NCI-H2107 treated with DMSO at 0.1 percent for 48 hours (cell line): ENCODE data around the gene UGT2B28.
"Not testable (repeated sequence)": the region's sequence is repeated elsewhere in the genome, so short reads cannot be mapped to it uniquely, and the experiment has no call there.

Experiments
- DNase-seq: peaks from one replicate; lab custom pipeline; 2025; ENCODE audit not compliant: unreplicated experiment; lab: John Stamatoyannopoulos, UW

UGT2B28 gene

DNA sequence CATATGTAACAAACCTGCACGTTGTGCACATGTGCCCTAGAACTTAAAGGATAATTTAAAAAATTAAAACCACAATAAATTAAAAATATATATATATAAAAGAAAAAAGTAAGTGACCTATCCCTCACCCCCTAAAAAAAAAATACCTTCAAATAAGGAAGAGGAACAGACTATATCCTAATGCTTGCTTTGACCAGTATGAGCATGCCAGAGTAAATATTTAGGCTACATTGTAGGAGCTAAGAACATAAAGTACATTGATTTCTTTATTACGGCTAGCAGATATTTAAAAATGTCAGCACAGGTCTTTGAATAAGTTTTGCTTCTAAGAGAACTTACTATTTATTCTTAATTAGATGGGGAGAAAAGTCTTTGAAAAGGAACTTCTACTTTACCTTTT lies 62.8 kb downstream of the UGT2B28 start:
- DNase-seq: not testable (repeated sequence)

DNA sequence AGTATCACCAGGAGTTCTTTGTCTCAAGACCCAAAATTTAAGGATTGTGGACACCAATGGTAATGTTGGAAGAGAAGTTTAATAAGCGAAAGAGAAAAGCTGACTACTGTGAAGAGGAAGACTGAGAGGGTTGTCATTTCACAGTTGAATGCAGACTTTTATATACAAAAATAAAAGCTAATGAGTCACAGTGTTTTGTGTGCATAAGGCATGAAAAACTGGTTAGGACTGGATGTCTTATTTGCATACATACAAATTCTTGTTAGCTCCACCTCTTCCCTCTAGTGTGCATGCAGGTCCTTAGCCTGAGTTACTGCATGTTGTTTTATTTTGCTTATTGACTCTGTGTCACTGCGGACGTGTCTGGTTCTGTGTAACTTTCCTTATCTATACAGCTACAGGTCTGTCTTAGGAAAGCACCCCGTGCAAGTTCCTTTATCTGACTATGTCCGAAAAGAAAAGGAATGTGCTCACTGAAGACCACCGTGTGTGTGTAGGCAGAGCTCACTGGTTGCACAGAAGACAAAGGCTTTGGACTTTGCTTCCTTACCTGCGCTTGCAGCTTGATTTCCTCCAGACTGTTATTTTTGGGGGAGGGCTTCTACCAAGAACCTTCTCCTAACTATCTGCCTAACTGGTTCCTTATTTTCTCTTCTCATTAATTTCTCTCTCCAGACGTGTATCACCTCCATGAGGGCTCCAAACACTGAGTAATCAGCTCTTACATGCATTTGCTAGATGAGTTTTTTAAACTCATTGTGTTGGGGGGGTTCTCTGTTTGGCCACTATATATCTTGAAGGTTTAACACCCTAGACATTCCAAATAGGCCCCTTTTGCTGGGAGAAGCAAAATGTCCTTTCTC lies 63.5 kb downstream of the UGT2B28 start:
- not testable (repeated sequence) for DNase-seq
